Astrocyte of the cerebellum (primary cell): Measurements from ENCODE around the gene ATF7.

ENCODE experiments used
- DNase-seq: peaks from one replicate; pipeline ENCODE4 v3.0.0-alpha.2; 2011; ENCODE audit warnings: low read depth
- H3K4me3 ChIP-seq: 2 replicates; pipeline ENCODE4 v1.5.1; 2011; ENCODE audit warnings: mild to moderate bottlenecking, low read depth, low read length, moderate library complexity
- in situ Hi-C: cut with HindIII; loops from 2 replicates; pipeline ENCODE4 v1.10.0; 2017; ENCODE audit warnings: low sequenced_read_pairs
- TF ChIP-seq, protein P1 (sequence below): IDR thresholded peaks from 2 replicates; pipeline ENCODE4 v1.5.1; 2012; ENCODE audit warnings: low read length, low read depth, moderate library complexity, mild to moderate bottlenecking; ENCODE audit errors: missing control alignments

ATF7 gene

DNA sequence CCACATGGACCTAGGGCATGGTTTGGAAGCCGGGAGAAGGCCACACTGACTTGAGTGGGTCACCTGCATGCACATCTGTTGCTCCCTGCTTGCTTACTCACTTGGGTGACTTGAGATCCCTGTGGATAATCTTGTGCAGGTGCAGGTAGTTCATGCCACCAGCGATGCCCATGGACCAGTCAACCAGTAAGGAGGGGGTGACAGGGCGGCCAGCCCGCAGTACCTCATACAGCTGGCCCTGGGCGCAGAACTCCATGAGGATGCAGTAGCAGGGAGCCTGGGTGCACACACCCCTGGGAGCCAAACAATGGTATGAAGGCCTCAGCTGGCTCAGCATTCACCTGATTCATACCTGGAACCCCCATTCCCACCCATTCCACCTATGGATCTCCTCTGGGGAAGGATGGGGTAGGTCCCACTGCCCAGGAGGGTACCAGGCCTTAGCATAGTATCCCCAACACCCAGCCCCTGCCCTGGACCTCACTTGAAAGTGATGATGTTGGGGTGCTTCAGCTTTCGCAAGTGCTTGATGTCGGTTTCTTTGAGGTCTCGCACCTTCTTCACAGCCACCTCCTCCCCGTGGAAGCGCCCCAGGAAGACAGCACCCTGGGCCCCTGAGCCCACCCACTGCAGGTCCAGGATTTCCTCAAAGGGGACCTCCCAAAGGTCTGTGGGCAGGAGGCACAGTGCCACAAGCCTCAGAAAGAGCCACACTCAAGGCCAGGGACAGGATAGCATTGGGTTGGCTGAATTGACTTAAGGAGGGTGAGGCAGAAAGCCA, 140.0 kb downstream of the ATF7 start:
- no peak for DNase-seq
- H3K4me3 ChIP-seq, result no peak overlapping the region
- in situ Hi-C loops, result no loop called here
- TF ChIP-seq, protein P1, sequence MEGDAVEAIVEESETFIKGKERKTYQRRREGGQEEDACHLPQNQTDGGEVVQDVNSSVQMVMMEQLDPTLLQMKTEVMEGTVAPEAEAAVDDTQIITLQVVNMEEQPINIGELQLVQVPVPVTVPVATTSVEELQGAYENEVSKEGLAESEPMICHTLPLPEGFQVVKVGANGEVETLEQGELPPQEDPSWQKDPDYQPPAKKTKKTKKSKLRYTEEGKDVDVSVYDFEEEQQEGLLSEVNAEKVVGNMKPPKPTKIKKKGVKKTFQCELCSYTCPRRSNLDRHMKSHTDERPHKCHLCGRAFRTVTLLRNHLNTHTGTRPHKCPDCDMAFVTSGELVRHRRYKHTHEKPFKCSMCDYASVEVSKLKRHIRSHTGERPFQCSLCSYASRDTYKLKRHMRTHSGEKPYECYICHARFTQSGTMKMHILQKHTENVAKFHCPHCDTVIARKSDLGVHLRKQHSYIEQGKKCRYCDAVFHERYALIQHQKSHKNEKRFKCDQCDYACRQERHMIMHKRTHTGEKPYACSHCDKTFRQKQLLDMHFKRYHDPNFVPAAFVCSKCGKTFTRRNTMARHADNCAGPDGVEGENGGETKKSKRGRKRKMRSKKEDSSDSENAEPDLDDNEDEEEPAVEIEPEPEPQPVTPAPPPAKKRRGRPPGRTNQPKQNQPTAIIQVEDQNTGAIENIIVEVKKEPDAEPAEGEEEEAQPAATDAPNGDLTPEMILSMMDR, result no peak

DNA sequence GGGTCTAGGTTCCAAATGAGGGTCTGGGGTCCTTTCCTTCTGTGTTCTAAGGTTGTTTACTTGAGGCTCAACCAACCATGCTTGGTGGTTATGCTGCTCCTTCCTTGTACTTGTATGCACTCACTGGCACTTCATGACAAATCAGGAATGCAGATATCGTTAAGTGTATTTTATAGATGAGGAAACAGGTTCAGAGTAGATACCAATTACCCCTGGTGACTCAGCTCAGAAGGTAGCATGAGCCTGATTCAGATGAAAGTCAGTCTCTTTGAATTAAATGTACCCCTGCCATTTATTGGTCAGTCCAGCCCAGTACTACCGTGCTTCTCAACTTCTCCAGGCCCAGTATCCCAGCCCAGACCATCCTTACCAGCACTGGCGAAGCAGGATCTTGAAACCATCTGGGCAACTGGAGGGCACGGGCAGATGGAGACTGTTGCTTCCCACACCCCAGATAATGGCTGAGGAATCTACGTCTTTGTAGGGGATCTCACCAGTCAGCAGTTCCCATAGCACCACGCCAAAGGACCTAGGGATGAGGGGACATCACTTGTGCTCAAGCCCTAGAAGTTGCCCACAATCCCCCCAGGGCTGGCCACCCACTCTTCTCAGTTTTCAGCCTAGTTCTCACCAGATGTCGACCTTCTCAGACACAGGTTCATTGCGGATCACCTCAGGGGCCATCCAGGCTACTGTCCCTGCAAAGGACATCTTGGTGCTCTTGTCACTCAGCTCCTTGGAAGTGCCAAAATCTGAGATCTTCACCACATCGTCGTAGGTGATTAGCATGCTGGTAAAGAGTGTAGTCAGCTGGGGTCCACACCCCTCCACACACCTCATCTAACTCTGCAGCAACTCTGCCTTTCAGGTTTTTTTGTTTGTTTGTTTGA, 141.3 kb downstream of the ATF7 start:
- no peak for DNase-seq
- no peak overlapping the region for H3K4me3 ChIP-seq
- TF ChIP-seq, protein P1, result no peak
- in situ Hi-C loops, result no loop called here

DNA sequence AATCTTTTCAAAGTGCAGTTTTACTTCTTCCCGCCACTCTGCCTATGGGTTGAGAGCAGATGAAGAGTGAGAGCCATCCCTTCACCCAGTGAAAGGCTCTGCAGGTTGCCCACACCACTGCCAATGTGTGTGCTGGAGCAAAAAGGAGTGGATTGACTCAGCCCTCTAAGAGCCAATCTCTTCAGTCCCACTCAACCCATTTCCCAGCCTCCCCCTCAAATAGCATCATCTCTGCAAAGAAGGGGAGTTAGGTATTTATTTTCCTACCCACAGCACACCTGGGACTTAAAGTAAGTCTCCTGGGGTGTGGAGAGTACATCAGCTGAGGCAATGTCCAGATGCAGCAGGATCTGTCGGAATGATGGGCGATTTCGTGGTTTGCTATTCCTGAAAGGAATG, 142.2 kb downstream of the ATF7 start:
- no peak for DNase-seq
- TF ChIP-seq, protein P1, result no peak
- no peak overlapping the region for H3K4me3 ChIP-seq
- in situ Hi-C loops, result no loop called here

DNA sequence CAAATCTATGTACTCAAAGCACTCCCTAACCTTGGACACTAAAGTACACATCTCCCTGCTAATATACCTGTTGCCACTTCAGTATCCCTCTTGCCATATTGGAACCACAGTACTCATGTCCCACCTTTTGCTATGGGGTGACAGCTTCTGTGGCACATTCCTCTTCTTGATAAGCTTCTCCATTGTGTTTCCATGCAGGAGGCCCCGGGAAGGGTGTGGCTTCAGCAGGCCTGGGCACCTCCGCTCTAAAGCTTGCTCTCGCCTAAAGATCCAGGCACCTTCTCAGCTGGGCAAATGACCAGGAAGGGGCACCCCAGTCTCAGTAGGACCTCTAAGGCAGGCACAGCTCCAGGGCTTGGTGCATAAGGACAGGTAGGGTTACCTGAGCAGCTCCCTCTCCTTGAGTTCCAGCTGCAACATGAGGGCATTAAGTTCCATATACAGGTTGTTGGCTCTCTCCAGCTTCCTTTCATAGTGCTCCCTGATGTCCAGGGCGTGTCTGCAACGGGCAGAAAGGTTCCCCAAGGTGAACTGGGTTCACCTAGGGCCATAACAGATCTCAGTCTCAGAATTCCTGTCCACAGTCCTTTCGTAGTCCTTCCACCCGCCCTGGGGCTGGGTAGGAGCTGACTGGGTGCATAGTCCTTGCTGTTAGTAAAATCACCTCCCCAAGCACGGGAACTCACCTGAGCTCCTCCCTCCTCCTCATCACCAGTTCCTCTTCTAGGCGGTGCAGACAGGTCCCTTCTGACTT, 142.8 kb downstream of the ATF7 start:
- no peak overlapping the region for H3K4me3 ChIP-seq
- DNase-seq, result no peak
- in situ Hi-C loops, result no loop called here
- TF ChIP-seq, protein P1, result no peak

DNA sequence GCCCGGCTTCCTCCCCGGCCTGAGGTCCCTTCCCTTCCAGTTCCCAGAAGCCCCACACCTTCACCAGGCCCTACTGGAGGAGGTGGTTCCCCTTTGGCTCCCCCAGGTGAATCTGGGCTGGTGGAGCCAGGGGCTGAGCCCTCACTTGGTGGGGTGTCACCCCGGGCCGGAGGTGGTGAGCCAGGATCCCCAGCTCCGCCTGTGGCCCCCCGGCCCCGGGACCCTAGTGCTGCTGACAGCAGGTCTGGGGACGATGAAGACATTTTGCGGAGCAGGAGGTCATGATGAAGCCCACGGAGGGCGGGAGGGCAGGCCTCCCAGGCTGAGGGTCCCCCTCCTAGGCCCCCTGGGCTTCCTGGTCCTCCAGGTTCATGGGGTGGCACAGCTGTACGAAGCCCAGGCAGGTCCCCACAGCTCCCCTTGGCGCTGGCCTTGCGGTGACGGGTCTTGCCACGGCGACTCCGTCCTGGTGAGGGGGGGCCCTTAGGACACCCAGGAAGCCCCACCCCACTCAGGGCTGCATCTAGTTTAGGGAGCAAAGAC, 143.5 kb downstream of the ATF7 start:
- DNase-seq, result no peak
- in situ Hi-C loops, result no loop called here
- TF ChIP-seq, protein P1, result no peak
- no peak overlapping the region for H3K4me3 ChIP-seq
